Activated T-cell treated with anti-CD3 and anti-CD28 coated beads, Interleukin-2, amount 50 U/mL, for 48 hours (primary cell): Measurements from ENCODE around the gene TNNI3K.

ENCODE experiments used
- DNase-seq, 2 experiments: peaks; one replicate each; pipeline ENCODE4 v3.0.0-alpha.2; 2020

TNNI3K gene

DNA sequence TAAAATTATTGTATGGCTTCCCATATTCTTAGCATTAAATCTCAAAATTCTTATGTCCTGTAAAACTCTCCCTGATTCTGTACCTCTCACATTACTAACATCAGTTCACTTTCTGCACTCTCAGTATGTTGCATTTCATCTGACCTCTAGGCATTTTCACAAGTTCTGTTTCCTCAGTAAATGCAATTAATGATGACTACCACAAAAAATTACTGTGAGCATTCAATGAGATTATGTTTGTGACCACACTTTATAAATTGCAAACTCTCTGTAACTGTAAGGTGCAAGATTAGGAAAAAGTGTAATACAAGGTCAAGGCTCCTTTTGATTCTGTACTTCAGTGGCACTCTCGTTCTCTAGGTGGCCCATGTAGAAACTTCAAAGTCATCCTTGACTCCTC is 216.8 kb downstream of the TNNI3K start:
- no peak for DNase-seq

DNA sequence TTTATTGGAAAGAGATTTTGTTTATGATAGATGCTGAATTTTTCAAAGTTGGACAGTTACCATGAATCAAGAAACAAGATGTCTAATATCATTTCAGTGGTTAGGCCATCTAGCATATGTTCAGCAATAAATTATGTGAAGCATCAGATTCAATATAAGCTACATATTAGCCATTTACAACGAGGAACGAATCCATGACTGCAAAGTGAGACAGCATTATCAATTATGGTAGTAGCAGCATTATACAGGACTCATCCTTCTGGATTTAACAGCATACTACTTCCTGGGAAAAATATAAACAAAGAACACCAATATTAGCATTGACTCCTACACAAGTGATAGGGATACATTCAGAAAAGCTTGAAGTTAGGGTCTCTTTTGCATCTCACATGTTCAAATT is 218.1 kb downstream of the TNNI3K start:
- no peak for DNase-seq

DNA sequence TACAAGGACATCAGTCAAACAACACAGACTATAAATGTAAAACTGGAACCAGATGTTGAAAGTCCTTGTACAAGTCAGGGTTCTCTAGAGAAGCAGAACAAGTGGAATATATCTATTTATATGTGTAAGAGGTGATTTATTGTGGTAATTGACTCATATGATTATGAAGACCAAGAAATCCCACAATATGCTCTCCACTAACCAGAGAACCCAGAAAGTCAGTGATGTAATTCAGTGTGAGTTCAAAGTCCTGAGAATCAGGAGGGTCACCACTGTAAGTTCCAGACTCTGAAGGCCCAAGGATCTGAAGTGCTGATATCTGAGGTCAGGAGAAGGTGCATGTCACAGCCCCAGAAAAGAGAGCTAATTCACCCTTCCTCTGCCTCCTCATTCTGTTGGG is 220.2 kb downstream of the TNNI3K start:
- no peak for DNase-seq

DNA sequence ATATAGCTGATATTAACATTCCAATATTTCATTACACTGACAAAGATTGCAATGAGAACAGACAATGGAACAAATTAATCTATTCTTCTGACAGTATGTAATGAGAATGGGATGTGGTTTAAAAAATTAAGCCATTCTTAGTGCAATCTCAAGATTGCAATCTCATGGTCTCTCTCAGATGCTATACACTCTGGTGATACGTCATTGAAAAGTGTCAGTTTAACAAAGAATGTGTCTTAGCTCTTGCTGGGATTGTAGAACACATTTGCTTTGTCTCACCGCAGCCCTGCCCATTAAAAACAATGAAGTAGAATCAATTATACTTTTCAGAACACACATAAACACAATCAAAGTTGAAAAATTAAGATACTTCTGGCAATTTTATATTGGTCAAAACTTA is 222.1 kb downstream of the TNNI3K start:
- no peak for DNase-seq

DNA sequence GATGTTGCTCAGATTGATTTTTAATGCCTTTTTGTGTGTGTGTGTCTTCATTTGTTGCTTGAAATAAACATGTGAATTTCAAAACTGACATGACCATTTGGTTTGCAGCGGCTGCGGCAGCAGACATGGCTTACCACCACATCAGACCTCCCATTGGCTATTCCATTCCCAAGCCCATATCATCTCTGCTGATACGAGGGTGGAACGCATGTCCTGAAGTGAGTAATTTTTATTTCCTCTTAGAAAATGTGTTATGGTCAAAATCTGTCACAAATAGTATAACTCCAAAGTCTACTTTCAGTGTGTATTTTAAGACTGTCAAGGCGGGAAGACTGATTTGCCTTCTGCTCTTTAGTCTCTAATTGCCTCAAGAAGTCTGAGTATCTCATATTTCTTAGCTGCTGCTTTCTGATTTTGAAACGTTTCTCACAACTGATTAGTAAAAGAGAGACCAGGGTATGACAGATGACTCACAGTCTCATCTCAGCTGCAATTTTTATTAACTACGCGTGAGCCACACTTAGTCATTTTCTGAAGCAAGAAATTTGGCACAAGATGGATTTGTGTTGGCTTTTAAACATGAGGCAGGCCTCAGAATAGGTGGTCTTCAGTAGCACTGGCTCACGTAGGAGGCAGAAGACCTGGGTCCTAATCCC is 228.3 kb downstream of the TNNI3K start:
- no peak for DNase-seq

DNA sequence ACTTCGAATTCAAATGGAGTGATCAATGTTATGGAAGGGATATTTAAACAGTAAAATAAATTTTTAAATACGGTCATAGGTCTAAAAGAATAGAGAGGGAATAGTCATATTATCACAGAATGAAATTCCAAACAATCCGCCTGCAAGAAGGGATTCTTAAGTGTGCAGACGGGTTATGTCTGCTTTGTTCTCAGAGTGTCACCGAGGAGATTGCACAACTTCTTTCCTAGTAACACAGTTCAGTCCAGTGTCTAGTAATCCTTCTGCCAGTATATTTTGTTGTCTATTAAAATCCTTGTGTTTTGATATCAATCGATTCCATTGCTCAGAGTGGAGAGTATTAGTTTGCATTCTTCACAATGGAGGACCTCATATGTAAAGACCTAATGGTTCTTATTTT is 228.8 kb downstream of the TNNI3K start:
- no peak for DNase-seq

DNA sequence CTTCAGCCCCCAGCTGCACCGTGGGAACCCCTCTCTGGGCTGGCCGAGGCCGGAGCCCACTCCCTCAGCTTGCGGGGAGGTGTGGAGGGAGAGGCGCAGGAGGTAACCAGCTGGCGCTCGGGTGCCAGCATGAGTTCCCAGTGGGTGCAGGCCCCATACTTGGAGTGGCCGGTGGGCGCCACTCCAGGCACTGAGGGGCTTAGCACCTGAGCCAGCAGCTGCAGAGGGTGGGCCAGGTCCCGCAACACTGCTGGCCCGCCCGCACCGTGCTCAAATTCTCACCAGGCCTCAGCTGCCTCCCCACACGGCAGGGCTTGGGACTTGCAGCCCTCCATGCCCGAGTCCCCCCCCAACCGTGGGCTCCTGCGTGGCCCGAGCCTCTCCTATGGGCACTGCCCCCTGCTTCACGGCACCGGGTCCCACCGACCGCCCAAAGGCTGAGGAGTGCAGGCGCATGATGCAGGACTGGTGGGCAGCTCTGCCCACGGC is 230.1 kb downstream of the TNNI3K start:
- no peak for DNase-seq

DNA sequence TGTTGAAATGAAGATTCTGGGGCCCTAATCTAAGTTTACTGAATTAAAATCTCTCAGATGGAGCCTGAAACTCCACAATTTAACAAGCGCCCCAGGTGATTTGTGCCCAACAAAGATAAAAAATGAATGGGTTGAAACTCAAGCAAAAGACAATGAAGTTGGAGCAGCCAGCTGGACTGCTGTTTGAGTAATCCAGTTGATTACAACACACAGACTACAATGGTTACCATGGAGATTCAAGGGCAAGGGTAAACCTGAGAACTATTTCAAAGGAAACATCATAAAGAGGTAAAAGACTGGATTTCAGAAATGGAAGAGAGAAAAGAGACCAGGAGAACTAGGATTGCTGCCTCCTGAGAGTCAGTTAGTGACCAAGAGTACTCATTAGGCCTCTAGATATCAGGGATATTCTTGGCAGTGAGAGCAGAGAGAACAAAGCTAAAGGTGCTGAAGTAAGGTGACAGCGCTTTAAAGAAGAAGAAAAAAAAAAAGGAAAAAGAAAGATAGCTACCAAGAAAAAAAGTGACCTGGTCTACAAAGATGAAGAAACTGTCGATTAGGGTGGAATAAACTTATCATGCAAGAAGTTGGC is 232.7 kb downstream of the TNNI3K start:
- DNase-seq = no peak

DNA sequence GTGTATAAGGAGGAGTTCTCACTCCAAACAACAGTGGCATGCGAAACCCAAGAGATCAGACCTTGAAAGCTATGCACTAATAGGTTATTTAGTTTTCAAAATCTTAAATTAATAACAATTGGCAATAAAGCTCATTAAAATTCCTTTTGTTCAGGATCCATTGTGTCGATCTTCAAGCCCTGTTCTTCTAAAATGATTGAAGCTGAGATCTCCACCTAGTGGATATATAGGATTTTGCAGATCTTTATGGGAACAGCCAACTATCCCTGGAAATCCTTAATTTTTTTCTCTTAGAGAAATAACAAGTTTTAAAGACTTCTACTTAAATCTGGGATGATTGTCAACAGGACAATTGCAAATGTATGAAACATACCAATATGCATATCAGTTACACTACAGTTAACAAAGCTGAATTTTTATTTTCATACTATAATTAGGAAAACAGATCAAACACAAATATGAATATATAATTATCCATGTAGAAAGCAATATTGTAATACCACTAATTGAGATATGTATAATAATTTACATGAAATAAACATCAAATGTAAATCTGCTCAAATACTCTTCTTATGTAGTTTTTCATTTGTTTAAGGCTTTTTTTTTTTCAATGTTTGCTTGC is 233.9 kb downstream of the TNNI3K start:
- DNase-seq = no peak

DNA sequence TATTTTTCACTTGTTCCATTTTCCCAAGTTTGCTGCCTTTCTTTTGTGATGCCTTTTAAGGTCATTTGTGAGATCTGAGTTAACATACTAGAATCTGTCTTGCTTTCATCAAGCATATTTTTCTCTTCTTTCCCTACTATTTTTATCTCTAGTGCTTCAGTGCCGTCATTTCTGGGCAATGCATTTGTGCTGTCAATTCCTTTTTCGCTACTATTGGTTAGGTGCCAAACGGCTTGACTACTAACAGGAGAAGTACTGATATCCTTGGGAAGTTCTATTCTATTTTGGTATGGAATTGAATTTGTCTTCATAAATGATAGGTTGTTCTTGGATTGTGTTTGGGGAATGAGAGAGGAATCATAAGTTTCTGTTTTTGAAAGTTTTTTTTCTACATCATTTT is 235.1 kb downstream of the TNNI3K start:
- DNase-seq = no peak

DNA sequence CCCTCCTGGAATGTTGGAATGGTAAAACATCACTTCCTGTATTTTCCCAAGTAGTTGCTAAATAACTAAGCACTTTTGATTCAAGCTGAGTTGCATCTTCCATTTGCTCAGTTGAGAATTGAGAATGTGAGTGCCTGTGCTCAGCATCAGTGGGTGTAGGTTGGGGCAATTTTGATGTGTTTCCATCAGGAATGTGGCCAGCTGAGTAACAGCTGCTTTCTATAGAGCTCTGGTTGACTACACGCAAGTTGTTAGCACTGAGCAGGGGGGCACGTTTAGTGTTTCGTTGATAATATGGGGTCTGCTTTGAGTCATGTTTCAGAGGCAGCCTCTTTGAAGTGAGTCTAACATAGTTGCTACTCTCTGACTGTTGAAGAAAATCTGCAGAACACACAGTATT is 235.7 kb downstream of the TNNI3K start:
- no peak for DNase-seq

DNA sequence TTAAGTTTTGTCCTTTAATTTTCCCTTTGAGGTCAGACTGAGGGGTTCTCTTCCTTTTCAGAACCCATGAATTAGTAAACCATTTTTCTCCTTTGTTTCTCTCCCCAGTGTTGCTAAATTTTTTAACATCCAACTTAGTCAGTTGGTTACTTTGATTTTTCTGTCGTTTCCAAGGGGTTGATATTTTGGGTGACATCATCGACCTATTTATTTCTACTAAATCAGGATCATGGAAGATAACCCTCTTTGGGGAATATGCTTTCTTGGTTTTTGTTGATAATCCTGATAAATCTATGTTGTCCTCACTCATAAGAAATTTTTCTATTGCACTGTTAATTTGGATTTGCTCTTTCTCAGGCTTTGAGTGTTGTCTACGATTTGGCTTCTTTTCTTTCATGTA is 236.3 kb downstream of the TNNI3K start:
- DNase-seq = no peak

DNA sequence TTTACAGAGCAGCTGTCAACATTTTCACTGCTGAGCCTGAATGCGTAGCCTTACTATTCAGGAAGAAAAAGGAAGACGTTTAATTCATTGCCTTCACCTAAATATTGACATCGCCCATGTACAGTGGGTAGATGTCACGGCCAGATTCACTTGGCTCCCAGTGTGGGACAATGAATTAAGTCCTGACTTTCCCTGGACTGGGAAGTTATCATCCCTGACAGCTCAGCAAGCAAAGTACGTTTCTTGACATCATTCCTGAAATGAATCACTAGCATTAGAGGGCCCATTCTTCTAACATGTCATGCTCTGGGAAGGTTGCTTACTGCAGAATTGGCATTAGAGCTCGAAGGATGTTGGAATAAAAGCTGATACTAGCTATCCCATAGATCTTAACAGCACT is 239.4 kb downstream of the TNNI3K start:
- no peak for DNase-seq

DNA sequence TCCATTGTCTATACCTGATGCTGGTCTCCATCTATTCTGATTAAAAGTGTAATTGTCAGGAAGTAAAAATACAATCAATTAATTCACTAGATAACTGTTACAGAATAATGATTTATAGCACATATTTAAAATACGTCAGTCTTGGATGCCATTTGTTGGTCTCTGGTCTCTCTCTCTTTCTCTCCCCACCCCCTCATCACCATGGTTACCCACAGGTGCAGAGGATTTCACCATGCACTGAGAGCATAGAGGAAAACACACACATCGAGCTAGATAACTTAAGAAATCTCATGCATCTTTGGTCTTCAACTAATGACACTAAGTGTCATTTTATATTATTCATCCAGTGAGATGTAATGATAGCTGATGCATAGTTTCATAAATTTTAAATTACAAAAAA is 243.8 kb downstream of the TNNI3K start:
- DNase-seq = no peak

DNA sequence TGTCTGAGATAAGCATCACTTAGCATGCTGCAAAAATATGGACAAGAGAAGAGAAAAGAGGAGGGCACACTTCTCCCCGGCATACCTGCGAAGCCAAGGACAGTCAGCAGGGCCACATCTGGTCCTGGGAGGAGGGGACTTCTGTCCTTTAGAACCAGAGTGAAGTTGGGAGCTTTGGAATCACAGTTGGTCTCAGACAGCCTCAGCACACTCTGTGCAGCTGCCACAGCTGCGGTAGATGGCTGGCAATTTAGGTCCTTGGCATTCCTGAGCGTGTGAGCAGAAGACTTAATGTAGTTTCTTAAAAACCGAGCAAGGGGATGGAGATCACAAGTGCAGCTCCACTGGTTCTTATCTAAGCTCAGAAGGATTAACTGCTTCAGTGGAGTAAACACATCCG is 244.9 kb downstream of the TNNI3K start:
- no peak for DNase-seq

DNA sequence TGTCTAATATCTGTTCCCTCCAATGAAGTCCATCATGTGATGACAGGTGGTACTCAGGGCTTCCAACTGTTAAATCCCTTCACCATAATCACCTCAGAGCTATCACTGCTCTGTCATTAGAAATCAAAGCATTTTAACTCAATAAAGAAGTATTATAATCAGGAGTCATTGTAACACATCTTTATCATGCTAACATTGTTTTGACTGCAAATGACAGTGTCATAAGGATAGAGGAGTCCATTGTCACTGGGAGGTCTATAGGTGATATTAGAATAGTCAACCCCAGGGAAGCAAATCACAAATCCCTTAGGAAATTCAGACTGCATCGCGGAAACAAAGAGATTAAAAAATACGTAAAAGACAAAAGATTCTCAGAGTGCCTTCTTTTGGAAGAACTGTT is 246.4 kb downstream of the TNNI3K start:
- DNase-seq = no peak

DNA sequence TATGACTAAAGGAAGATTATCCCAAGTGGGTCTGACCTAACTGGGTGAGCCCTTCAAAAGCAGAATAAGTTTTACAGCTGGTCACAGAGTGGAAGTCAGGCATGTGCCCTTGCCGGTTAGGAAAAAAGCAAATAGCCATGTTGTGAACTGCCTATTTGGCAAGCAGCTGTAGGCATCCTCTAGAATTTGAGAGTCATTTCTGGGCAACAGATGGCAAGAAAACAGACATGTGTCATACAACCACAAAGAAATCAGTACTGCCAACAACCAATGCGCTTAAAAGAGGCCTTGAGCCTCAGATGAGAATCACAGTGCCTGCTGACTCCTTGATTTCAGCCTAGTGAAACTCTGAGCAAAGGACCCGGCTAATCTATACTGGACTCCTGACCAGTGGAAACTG is 250.4 kb downstream of the TNNI3K start:
- no peak for DNase-seq

DNA sequence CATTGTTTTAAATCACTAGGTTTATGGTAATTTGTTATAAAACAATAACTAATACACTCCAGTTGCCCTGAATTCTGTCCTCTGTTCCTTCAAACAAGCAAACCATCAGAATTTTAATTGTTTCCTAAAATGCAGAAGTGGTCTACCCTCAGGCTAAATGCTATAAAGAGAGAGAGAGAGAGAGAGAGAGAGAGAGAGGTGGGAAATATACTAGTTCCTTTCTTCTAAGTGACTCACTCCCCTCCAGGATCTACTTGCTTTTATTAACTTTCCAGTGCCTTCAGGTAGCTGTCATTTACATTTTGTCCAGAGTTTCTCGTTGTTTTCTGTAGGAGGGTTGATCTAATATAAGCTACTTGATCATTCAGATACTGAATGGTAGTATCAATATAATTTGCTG is 250.8 kb downstream of the TNNI3K start:
- no peak for DNase-seq

DNA sequence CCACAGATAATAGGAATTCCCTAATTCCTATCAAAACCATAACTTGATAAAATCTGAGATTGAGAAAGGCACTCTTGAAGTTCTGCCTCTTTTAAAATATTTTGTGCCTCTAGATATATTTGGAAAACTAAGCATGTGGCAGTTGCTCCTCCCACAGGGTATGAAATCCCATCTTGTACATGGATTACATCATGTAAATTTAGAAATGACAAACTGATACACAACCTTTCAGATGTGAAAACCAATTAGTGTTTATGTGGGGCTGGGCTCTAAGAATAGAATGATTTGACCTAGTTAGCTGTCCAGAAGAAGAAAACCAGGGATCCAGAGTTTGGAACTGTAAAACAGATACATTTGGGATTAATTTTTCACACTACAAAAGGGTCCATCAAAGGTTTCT is 261.5 kb downstream of the TNNI3K start:
- DNase-seq = no peak

DNA sequence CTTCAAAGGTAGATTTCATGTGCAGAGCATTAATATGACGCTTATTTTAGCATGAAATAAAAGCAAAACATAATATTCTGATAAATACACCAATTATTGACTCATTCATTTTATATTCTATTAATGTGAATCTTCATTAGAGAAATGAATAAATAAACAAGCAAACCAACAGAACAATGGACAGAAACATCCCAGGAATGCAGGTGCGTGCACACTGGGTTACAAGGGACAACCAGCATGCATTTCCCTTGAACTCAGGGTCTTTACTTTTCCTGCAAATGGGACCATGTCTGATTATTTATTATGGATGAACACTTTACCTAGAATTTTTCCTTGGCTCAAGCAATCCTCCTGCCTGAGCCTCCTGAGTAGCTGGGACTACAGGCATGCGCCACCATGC is 263.7 kb downstream of the TNNI3K start:
- no peak for DNase-seq

DNA sequence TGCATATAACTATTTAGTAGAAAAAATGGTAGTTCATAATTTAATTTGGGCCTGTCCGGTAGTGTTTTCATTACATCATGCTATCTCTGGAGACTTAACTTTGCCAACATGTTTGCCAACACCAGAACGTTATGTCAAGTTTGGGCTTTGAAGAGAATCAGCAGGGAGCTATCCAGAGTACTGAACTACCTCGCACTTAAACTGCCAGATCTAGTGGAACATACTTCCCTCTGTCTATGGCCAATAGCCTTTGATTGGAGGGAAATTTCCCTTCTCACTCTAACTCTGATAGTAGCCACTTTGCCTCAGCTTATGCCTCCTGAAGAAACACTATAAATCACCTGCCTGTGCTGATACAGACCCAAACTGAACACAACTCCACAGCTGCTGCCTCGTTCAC is 267.2 kb downstream of the TNNI3K start:
- DNase-seq = no peak

DNA sequence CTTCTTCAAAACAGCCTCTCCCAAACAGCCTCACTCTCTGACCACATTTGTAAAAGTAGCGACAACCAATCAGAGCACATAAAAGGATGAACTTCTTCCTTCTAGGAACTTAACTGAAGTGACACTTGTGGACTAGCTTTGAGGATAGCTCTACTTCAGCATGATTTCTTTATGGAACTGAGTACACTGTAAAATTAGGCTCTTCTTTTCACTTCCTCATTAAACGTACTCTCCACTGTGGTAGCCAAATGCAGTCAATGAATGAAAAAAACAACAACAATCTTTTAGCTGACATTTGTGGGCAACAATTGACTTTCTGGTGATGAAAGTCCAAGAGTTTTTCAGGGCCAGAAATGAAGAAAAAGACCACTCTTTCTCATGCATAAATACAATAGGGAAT is 267.7 kb downstream of the TNNI3K start:
- no peak for DNase-seq

DNA sequence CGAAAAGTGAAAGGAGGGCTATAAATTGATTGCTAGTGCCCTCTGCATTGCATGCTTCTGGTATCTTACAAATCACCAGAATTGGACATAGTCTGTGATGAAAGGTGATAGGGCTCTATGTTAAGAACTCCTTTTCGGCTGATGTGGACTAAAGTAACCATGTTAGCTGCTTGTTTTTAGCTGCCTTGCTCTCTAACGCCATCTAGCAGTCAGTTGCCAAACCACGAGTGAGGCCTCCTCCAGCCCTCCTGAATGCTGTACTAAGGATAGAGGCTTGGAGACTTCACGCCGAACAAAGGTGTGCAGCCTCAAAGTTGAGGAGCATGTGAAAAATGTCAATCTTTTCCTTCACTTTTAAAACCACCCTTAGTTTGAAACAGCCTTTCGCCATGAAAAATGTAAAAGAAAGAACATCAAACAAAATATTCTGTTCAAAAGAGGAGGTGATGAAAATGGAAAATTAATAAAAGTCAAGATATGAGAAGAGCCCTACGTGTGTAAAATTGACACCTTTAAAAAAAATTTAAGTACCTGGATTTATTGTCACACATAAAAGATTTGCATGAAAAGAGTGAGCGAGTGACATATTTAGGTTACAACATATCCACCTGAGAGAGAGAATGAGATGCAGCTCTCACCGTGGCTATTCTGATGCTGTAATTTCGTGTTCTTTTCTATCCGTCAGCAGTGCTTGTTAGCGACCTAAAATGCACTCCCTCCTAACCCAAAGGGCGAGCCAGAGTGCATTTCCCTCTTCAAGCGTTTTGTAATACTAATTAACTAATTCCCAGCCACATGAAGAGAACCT is 269.1 kb downstream of the TNNI3K start:
- DNase-seq = peak; percentile 52 to 56
